Measurements from ENCODE around the gene CTDNEP1.
"Not testable (repeated sequence)": the region's sequence is repeated elsewhere in the genome, so short reads cannot be mapped to it uniquely, and the experiment has no call there.

CTDNEP1 gene

DNA sequence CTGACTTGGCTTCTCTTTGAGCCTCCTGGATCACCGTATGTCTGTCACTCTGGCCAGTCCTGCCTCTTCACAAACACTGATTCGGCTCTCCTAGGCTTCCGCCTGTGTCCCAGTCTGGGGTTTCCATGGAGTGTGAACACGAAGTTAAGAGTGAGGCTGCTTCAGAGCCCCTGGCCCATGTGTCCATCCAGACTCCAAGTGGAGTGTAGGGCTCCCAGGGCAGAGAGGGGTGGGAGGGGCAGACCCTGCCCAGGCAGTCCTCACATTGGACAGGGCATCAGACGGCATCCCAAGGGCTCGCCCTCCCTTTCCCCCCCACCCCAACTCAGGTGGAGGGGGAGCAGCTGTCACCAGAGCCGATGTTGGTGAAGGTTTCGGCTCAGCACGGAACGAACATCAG is 7.7 kb downstream of the CTDNEP1 start:
- DNase-seq = not testable (repeated sequence)

DNA sequence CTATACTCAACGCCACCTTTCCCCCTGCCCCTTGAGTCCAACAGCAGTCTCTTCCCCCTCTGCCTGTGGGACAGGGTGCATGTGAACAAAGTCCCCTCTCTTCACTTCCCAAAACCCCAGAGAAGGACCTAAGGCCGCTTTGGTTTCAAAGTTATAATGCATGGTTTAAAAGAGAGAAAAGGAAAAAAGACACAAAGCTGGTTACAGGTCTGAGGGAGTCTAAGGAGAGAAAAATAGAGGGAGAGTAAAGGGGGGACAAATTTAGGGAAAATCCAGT is 8.1 kb downstream of the CTDNEP1 start:
- DNase-seq = no peak

DNA sequence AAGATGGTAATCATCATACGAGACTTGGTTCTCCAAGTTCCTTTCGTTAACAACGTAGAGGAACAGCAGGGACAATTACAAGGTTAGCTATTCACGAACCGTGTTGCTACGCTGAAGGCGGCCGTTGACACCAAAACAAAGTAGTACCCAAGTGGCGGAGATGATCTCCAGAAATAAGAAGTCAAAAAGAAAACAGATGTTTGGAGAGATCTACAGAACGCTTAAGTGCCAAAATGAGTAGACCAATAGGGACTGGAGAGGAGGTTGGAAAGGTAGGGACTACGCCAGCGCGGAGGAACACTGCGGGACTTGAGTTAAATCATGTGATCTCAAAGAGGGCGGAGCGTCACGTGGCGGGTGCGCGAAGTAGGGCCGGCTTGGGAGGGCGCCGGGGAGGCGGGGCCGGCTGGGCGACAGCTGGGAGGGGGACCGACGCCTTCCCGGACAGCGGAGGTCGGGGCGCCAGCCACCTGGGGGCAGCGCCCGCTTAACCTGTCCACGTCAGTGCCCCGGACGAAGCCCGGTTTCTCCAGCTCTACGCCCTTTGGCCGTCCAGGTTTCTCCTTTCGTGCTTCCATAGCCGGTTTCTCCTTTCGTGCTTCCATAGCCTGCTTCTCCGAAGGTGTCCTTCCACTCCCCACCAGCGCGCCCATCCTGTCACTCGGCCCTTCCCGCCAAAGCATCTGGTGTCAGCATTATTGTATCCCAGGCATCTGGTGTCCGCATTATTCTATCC is 8.6 kb downstream of the CTDNEP1 start:
- peak; percentile 89 for DNase-seq

DNA sequence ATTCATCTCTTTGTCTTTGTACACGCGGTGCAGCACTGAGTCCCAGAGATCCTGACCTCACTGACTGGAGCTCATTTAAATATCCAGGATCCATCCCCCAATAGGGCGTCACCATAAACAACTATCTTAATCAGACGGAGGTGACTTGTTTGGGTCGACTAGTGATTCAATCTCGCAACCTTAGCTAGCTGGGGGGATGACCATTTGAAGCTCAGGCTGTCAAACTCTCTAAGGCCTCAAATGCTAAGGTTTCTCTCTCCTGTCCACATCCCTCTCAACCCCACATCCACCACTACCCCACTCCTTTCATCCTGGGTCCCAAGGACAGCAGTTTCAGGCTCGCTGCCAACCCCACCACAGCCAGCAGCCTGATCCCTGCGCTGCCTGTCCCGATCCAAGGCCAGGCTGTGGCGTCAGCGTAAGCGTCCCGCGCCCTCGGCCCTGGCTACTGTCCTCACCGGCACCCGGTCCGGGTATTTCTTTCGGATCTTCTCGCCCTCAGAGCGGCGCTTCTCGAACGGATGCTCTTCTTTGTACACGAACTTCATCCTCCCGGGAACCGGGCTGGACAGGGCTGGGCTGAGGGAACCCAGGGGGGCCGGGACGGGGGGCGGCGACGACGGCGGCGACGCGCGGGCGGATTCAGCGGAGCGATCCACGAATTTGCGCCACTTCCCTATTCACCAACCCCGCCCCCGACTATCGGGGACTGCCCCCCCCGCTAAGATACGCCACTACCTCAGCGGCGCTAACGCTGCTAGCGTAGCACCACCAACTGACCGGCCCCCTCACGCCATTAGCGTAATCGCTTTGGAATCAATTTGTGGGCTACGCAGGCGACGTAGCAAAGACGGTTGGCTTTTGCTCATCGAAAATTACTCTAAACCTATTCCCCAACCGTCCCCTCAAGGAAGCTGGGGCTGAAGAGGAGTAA is 9.5 kb downstream of the CTDNEP1 start, which contains the start of gene GABARAP:
GABARAP (minus strand) TSS at position 667 of the 934 bp plus-strand sequence; CDS start at position 548, 119 bp downstream.
- DNase-seq = peak; percentile 77

DNA sequence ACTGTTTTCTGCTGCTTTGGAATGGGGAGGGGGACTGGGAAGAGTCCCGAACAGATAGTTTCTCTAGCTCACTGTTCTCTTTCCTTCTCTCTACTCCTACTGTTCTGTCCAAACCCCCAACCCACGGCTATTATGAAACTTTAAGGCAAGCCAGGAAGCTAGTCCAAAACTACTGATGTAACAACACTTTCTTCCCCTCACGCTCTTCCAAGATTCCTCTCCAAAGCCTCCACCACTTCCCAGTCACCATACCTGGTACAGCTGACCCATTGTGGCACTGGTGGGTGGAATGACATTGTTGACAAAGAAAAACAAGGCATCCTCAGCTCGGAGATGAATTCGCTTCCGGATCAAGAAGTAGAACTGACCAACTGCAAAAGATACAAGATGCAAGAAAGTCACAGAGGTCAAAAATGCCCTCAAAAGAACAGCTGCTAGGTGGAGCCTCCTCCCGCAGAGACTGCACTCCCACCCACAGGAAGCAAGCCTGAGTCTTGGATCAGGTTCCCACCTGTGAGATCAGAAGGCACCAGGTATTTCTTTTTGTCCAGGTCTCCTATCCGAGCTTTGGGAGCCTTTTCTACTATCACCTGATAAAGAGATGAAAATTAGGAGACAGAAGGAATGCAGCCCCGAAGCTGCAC is 10.3 kb downstream of the CTDNEP1 start:
- no peak for DNase-seq

DNA sequence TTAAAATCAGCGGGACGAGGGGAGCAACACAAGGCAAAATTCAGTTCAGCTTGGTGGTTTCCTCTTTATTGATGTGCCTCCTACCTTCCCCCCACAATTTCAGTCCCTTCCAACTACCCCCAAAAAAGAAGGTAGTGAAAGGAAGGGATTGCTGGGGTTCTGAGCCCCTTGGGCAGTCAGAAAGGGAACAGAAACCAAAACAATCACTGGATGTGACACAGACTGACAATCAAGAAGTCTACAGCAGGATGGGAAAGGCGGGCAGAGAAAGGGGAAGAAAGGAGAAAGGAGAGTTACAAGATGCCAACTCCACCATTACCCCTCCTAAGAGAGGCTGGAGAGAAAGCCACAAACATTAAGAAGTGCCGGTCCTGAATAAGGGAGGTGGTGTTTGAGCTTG is 11.2 kb downstream of the CTDNEP1 start:
- no peak for DNase-seq

DNA sequence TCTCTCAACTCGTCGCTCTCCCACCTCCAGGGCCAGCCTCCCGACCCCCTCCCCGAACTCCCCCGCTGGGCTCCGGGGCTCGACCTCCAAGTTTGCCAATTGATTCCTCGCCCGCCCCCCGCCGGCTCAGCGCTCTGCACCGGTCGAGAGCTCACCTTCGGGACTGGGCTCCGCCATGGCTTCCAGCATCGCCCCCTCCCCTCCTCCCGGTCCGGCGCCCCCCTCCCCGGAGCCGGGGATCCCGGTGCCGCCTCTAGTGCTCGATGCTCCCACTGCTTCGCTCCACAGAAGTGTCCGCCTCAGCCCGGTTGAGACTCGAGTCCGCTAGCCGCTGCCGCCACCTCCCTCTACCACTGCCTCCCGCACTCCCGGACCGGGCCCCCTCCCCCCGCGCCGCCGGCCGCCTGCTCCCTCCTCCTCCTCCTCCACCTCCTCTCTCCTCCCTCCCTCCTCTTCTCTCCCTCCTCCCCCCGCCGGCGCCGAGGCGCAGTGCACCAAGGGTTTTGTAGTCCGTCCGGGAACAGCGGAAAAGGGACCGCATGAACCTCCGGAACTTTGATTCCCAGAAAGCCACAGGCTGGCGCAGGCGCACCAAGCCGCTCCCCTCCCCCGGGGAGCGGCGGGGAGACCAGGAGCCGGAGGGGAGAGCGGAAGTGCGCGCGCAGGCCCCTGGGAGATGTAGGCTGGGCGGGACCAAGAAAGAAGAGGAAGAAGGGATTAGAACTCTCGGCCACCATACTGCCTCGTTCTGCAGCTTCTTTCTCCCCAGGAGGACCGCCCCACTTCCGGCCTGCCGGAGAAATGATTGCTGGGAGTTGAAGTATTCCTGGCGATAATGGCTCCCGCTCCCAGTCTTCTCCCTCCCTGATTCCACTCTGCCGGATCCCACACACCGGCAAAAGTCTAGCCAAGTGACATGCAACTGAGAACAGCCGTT is 12.2 kb downstream of the CTDNEP1 start, which contains the start of gene PHF23:
PHF23 (minus strand) TSS at position 367 of the 937 bp plus-strand sequence; CDS start at position 189, 178 bp downstream.
- peak; percentile 99 for DNase-seq

DNA sequence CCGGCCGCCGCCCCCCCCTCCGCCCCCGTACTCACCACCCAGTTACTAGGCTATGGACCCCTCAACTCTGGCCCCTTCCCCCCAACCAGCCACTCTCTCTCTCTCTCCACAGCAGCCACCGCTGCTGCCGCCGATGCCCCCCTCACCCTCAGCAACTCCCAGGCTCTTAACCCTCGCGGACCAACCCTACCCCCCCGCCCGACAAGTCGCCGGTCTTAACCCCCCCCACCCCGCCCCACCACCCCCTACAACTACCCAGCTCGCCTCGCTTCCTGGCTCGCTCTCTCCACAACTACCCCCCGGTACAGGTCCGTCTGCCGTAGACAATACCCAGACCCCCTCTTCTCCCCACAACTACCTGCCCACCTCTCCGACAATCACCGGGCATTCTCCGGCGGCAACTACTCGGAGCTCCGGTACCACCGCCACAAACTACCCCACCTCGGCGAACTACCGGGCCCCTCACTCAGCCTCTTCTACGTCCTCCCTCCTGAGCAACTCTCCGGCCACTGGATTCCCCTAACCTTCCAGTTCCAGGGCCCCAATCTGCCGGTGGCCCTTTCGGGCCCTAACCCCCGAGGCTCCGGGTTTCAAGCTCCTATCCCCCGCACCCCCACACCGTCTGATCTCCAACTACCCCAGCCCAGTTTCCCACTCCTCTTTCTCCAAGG is 13.0 kb downstream of the CTDNEP1 start:
- no peak for DNase-seq

DNA sequence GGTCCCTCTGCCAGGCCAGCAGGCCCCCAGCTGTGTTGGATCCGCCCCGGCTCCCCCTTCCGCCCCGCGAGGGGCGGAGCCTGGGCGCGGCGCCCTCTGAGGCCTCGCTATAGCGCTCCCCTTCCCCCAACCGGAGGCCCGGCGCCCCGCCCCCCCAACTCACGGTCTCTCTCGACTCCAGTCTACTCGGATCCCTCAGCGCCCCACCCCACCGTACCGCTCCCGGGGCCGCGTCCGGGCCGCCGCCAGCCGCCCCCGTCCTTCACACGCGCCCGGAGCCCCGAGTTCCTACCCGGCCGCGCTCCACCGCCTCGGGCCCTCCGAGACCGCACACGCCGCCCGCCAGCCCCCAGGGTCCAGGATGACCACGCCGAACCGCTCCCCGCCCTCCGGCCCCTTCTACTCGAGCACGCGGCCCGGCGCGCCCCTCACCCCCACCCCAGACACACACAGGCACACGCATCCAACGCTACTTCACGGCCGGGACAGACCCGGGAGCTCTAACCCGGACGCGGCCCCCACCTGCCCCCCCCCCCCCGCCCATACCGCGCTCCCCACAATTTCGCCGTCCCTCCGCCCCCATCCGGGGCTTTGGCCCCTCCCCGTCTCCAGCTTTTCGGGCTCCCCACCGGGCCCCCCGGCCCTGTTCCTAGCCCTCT is 13.6 kb downstream of the CTDNEP1 start:
- peak; percentile 55 for DNase-seq

DNA sequence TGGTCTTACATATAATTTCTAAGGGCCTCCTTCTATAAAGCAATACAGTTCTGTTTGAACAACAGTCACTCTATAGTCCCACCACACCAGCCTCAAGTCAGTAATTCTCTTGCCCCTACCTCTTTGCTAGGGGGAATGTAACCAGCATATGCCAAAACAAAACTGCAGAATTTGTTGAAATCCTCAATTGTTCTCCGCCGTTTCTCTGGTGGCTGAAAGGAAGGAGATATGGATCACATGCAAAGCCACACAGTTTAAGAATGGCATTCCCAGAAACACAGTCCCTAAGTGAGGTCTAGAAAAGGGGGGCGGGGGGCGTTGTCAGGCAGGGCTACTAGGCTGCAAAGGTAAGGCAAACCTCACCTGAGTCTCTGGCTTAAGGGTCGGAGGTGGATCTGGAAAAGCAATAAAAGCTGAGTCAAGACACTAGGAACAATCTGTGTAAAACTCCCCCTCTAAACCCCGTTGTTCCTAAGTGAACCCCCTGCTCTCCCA is 14.2 kb downstream of the CTDNEP1 start:
- no peak for DNase-seq

DNA sequence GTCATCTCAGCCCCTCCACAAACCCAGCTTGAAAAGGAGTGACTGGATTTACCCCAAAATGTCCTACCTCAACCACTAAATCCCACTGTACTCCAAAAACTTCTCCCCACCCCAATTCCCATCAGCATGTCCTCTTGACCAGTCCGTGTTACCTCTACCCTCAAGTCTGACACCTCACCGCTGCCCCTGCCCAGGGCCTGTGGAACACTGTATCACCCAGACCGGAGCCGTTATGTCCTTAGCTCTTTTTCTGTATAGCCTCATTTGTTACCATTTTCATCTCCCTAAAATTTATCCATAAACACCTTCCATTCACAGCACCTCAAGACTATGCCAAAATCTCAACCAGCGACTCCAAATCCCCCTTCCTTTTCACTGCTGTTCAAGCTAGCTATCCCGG is 14.7 kb downstream of the CTDNEP1 start:
- DNase-seq = no peak

DNA sequence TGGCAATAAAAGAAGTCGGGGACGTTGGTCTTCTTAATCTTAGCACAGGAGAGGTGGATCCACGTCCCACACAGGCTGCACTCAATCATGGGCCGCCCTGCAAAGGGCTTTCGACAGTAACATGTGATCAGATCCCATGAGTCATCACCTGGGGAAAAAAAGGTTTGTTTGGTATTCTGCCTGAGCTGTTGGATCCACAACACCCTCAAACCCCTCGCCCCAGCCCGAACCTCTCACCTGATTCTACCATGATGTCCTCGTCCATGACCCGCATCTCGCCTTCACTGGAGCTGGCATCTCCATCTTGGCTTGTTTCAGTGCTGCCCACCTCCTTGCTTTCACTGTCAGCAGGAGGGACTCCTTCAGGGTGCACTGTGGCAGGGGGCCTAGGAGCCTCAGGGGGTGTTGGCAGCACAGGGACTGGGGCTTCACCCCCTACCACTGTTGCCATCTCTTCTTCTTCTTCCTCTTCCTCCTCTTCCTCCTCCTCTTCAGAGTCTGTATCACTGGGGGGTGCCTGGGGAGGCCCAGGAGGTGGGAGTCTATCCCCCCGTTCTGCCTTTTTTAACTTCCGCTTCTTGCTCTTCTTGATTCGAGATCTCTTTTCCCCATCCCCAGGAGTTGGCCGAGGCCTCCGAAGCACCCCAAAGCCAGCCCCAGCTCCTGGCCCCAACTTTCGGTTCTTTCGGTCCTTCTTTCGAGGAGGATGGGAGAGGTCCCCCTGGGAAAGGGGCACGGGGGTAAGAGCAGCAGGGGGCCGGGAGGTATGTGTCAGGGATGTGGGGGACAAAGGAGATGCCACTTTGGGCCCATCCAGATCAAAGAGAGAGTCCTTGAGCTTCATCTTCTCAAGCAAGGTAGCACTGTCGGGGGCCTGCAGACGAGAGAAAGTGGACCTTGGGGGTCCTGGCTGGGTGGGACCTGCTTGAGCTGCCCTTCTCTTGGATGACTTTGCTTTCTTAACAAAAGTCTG is 15.6 kb downstream of the CTDNEP1 start:
- DNase-seq = peak; percentile 29

DNA sequence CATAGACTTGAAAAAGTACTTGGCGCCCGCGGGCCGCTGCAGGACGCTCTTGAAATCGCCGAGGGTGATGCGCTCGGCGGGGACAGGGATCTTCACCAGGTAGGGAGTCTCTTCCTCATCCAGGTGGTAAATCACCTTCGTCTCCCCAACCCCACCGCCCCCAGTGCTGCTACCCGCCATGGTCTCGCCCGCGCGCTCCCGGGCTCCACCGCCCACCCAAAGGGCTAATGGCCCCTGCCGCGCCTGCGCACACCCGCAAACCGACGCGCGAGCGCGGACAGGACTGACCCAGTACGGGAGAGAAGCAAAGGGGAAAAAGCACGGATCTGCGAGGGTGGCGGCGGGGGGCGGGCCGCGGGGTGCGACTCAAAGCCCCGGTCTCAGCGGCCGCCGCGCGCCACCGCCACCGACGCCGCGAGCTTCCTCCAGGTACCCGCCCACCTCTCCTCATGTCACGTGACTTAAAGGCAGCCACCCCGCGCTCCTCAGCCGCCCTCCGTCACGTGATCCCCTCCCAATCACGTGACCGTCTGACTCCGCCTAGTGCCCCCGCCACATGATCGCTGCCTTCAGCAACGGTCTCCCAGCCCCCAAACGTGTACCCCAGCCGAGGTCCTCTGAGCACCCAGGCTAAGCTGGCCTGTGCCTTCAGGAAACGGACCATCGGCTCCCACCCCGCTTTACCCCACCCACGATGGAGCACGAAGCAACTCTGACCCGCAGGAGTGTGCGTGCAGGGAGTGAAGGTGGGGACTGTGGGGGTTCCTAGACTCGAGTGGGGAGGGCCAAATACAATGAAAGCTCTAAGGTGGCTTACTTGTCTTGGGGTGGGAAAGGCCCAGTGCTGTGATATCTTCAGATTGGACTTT is 17.2 kb downstream of the CTDNEP1 start, which contains the start of gene DVL2:
DVL2 (minus strand) TSS at position 435 of the 869 bp plus-strand sequence; CDS start at position 180, 255 bp downstream.
- DNase-seq = peak; percentile 93

DNA sequence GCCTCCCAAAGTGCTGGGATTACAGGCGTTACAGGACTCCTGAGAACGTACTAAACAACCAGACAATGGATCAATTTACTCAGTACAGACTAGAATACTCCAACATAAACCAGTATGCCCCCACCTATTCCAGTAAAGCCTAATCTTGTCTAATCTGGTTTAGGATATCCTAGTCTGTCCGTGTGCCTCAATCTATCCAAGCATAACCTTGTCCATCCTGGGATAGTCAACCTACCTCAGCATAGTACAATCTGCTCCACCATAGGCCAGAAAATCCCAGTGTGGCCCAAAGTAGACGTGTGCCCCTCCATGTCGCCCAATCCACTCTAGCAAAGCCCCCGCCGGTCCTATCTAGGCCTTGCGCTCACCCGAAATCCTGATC is 17.8 kb downstream of the CTDNEP1 start:
- no peak for DNase-seq

DNA sequence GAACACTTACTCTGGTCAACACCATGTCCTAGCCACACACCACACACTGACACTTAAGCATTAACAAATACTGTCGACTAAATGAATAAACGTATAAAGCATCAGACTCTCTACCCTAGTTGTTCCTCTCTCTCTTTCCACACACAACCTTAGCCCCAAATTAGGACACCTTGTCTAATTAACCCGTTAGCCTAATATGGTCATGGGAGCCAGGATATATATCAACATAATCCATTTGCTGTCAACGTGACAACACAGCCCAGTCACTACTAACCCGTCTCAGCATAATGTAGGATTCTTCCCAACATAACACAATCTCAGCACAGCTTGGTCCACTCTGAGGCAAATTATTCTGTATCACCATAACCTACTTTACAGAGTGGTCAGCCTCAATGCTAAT is 19.4 kb downstream of the CTDNEP1 start:
- DNase-seq = no peak

DNA sequence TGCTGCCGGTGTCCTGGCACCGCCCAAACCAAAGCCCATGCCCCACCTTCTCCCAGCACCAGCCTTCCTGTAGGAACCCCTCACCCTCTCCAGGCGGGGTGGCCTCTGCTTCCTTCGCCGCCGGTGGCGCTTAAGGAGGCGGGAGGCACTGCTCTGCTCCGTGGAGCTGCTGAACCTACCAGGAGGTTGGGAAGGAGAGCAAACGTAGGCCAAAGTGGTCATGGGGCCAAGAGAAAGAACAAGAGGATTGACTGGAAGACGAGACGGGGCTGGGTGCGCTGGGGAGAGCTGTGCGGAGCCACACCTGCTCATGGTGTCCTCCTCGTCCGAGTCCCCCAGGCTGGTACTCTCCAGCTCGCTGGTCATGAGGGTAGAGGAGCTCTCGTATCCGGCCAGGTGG is 22.0 kb downstream of the CTDNEP1 start:
- no peak for DNase-seq

DNA sequence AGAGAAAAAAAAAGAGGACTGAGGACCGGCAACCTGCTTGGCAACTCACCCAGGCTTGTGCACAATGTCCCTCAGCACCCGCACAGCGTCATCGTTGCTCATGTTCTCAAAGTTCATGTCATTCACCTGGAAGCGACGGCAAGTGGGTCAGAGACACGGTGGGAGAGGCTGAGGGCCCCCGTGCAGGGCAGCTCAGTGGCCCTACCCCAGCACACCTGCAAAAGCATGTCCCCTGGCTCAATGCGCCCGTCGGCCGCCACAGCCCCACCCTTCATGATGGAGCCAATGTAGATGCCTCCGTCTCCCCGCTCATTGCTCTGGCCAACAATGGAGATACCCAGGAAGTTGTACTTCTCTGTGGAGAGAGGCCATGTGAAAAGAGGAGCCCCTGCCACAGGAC is 22.6 kb downstream of the CTDNEP1 start:
- no peak for DNase-seq
